A549 (cell line): ENCODE measurements around the gene ADAMTS12.

Source experiments
- CEBPB ChIP-seq, 2 experiments: fragments of >200 bp in 1 of 2; sonication (Bioruptor Twin) in 1 of 2; formaldehyde crosslinking in 1 of 2; IDR thresholded peaks; 2 replicates each; pipeline ENCODE4 v1.6.1; 2012 to 2016
- CHD2 ChIP-seq: fragments of 150-350 bp; IDR thresholded peaks from 2 replicates; pipeline ENCODE4 v1.6.1; 2014; ENCODE audit warnings: low read length; ENCODE audit not compliant: partially characterized antibody
- CTCF ChIP-seq: fragments of >200 bp; sonication (Bioruptor Twin); formaldehyde crosslinking; IDR thresholded peaks from 3 replicates; pipeline ENCODE4 v1.5.1; 2016
- EP300 ChIP-seq, 2 experiments: fragments of >200 bp; sonication (Bioruptor Twin); formaldehyde crosslinking; IDR thresholded peaks; 2 replicates in 1 of 2; 3 replicates in 1 of 2; pipeline ENCODE4 v1.6.1; 2016 to 2017
- MAFK ChIP-seq: fragments of 450-650 bp; IDR thresholded peaks from 2 replicates; pipeline ENCODE4 v1.6.1; 2014; ENCODE audit not compliant: partially characterized antibody
- POLR2A ChIP-seq: IDR thresholded peaks from 2 replicates; pipeline ENCODE4 v1.6.1; 2012; ENCODE audit warnings: mild to moderate bottlenecking, low read length
- RAD21 ChIP-seq, 2 experiments: fragments of >200 bp in 1 of 2; sonication (Bioruptor Twin) in 1 of 2; formaldehyde crosslinking in 1 of 2; IDR thresholded peaks in 1 of 2; conservative IDR thresholded peaks in 1 of 2; 2 replicates in 1 of 2; 3 replicates in 1 of 2; pipeline ENCODE4 v1.6.1; 2012 to 2018; ENCODE audit warnings: inconsistent platforms in 1 of 2
- RCOR1 ChIP-seq: fragments of 150-350 bp; IDR thresholded peaks from 2 replicates; pipeline ENCODE4 v1.6.1; 2014; ENCODE audit warnings: antibody characterized with exemption, low read length, low read depth
- REST ChIP-seq: fragments of 200-600 bp; sonication (generic); IDR thresholded peaks from 2 replicates; pipeline ENCODE4 v1.6.1; 2016; ENCODE audit warnings: antibody characterized with exemption, mild to moderate bottlenecking, moderate library complexity

GRCh38 chr5:33633699-33634098 is 258.1 kb downstream of the ADAMTS12 start:
- TF ChIP-seq MAFK = no peak
- no peak for TF ChIP-seq CTCF
- TF ChIP-seq CEBPB (IDR thresholded peaks at IDR 0.05) = no peak
- no peak for TF ChIP-seq RCOR1
- no peak for TF ChIP-seq REST
- no peak for TF ChIP-seq RAD21 (conservative IDR thresholded peaks at IDR 0.05 in 1 of 2, IDR thresholded peaks at IDR 0.05 in 1 of 2)
- no peak for TF ChIP-seq EP300 (IDR thresholded peaks at IDR 0.05)
- TF ChIP-seq POLR2A = no peak
- no peak for TF ChIP-seq CHD2
